DMS79 treated with DMSO at 0.1 percent for 48 hours (cell line): ENCODE results near the gene PPFIA1.
A peak's percentile ranks its signal among the peaks of the same experiment; 100 is the strongest.

ENCODE experiments used
- DNase-seq: peaks from one replicate; lab custom pipeline; 2025; lab: John Stamatoyannopoulos, UW

The PPFIA1 gene

GRCh38 chr11:70414341-70415100, 144.0 kb downstream of the PPFIA1 start:
- no peak for DNase-seq

- DNase-seq: no peak
Measured at GRCh38 chr11:70415191-70415590, 144.7 kb downstream of the PPFIA1 start.

GRCh38 chr11:70415642-70416395, 145.3 kb downstream of the PPFIA1 start:
- DNase-seq: no peak

GRCh38 chr11:70416881-70417280, 146.4 kb downstream of the PPFIA1 start:
- DNase-seq: no peak

GRCh38 chr11:70418130-70418529, 147.6 kb downstream of the PPFIA1 start:
- DNase-seq: no peak

GRCh38 chr11:70419307-70420007, 149.0 kb downstream of the PPFIA1 start:
- no peak for DNase-seq

- DNase-seq: no peak
Measured at GRCh38 chr11:70420008-70420464, 149.5 kb downstream of the PPFIA1 start.

GRCh38 chr11:70420496-70420895, 150.0 kb downstream of the PPFIA1 start:
- DNase-seq: no peak

- no peak for DNase-seq
Measured at GRCh38 chr11:70421123-70421522, 150.6 kb downstream of the PPFIA1 start.

- no peak for DNase-seq
Measured at GRCh38 chr11:70422692-70423522, 152.4 kb downstream of the PPFIA1 start.

GRCh38 chr11:70423523-70424505, 153.3 kb downstream of the PPFIA1 start:
- no peak for DNase-seq

- peak; percentile 61 for DNase-seq
Measured at GRCh38 chr11:70424765-70425344, 154.4 kb downstream of the PPFIA1 start.

- no peak for DNase-seq
Measured at GRCh38 chr11:70427436-70427835, 156.9 kb downstream of the PPFIA1 start.

- no peak for DNase-seq
Measured at GRCh38 chr11:70428701-70429427, 158.4 kb downstream of the PPFIA1 start.

- DNase-seq: no peak
Measured at GRCh38 chr11:70429428-70429705, 158.9 kb downstream of the PPFIA1 start.

- no peak for DNase-seq
Measured at GRCh38 chr11:70429724-70430521, 159.4 kb downstream of the PPFIA1 start.

- no peak for DNase-seq
Measured at GRCh38 chr11:70430671-70431574, 160.4 kb downstream of the PPFIA1 start.

- no peak for DNase-seq
Measured at GRCh38 chr11:70431611-70432010, 161.1 kb downstream of the PPFIA1 start.
